Naive thymus-derived CD4-positive, alpha-beta T cell (primary cell): ENCODE results near the gene EXD3. TPM values are rescaled to one million over a fixed set of nuclear protein-coding genes. Genes with fewer than 3 reads are reported as not detected.

Experiments used
- ATAC-seq: fragments of 150-1000 bp; cut with Tn5 transposase; 2 replicates; pipeline ENCODE4 v1.10.0; 2021; ENCODE audit warnings: mild to moderate bottlenecking, moderate library complexity
- CTCF ChIA-PET: fragments of 350-600 bp; sonication (Branson Sonifier 250); formaldehyde crosslinking; loops from one replicate; lab custom pipeline; 2021; ENCODE audit warnings: antibody characterized with exemption; lab: Charles Lee
- POLR2A ChIA-PET: fragments of 350-600 bp; sonication (Branson Sonifier 250); formaldehyde crosslinking; loops from one replicate; lab custom pipeline; 2021; ENCODE audit warnings: antibody characterized with exemption, inconsistent platforms; lab: Charles Lee
- DNase-seq, 9 donors: peaks; one replicate each; pipeline versions ENCODE4 v3.0.0 to v3.0.0-alpha.2; 2020 to 2022; ENCODE audit warnings: mixed read lengths in 1 of 9
- H3K27ac ChIP-seq: one replicate; pipeline ENCODE4 v1.7.0; 2013; ENCODE audit warnings: mild to moderate bottlenecking, low read depth, low read length, moderate library complexity
- H3K27me3 ChIP-seq, 2 donors: one replicate each; pipeline ENCODE4 v1.7.0; 2013; ENCODE audit warnings: low read length in 2 of 2, mild to moderate bottlenecking in 2 of 2, moderate library complexity in 2 of 2; ENCODE audit not compliant: control insufficient read depth in 2 of 2, insufficient read depth in 2 of 2
- H3K36me3 ChIP-seq, 3 experiments: 1 replicate in 2 of 3; 2 replicates in 1 of 3; pipeline ENCODE4 v1.7.0; 2013; ENCODE audit warnings: low read length in 3 of 3, mild to moderate bottlenecking in 3 of 3, moderate library complexity in 1 of 3; ENCODE audit not compliant: insufficient read depth in 3 of 3, control insufficient read depth in 2 of 3
- H3K4me1 ChIP-seq, 2 donors: one replicate each; pipeline ENCODE4 v1.7.0; 2013; ENCODE audit warnings: low read length in 2 of 2, mild to moderate bottlenecking in 2 of 2, moderate library complexity in 1 of 2; ENCODE audit not compliant: control insufficient read depth in 2 of 2, insufficient read depth in 2 of 2
- H3K4me3 ChIP-seq: 2 replicates; pipeline ENCODE4 v1.7.0; 2013; ENCODE audit warnings: mild to moderate bottlenecking, low read length
- H3K9me3 ChIP-seq, 3 experiments: 1 replicate in 2 of 3; 2 replicates in 1 of 3; pipeline ENCODE4 v1.7.0; 2013; ENCODE audit warnings: low read length in 3 of 3; ENCODE audit not compliant: control insufficient read depth in 2 of 3
- H3K27ac Mint-ChIP-seq, 9 donors: one replicate each; pipeline ENCODE4 v1.8.0; 2020 to 2022; ENCODE audit warnings: mixed read lengths in 9 of 9, mild to moderate bottlenecking in 8 of 9, moderate library complexity in 5 of 9, inconsistent platforms in 2 of 9
- H3K27me3 Mint-ChIP-seq, 5 donors: one replicate each; pipeline ENCODE4 v1.8.0; 2021 to 2022; ENCODE audit warnings: mixed read lengths in 5 of 5, mild to moderate bottlenecking in 1 of 5
- H3K36me3 Mint-ChIP-seq, 5 donors: one replicate each; pipeline ENCODE4 v1.8.0; 2020 to 2022; ENCODE audit warnings: mixed read lengths in 5 of 5, mild to moderate bottlenecking in 3 of 5, inconsistent platforms in 1 of 5
- H3K4me1 Mint-ChIP-seq, 7 donors: one replicate each; pipeline ENCODE4 v1.8.0; 2020 to 2022; ENCODE audit warnings: mixed read lengths in 7 of 7, mild to moderate bottlenecking in 3 of 7, inconsistent platforms in 1 of 7
- H3K4me3 Mint-ChIP-seq, 10 donors: one replicate each; pipeline ENCODE4 v1.8.0; 2020 to 2022; ENCODE audit warnings: mild to moderate bottlenecking in 10 of 10, mixed read lengths in 10 of 10, moderate library complexity in 6 of 10, inconsistent platforms in 2 of 10
- H3K9me3 Mint-ChIP-seq, 11 donors: one replicate each; pipeline ENCODE4 v1.8.0; 2020 to 2022; ENCODE audit warnings: mixed read lengths in 11 of 11, mild to moderate bottlenecking in 4 of 11, inconsistent platforms in 1 of 11, moderate library complexity in 1 of 11
- intact Hi-C, 2 donors: fragments of 100-400 bp; cut with micrococcal nuclease; formaldehyde crosslinking; loops; one replicate each; pipeline ENCODE4 v1.15.1; 2023
- polyA plus RNA-seq, 2 donors: library from polyadenylated mRNA; unstranded; fragments of 300-500 nt; fragmentation: Illumina TruSeq; gene quantifications; one replicate each; pipeline ENCODE4 v1.2.3, GENCODE V29; 2021
- total RNA-seq, 6 experiments: library from RNA in 5 of 6; stranded (reverse) in 5 of 6; gene quantifications; 1 replicate in 5 of 6; 2 replicates in 1 of 6; pipeline ENCODE4 v1.2.3 and lab custom pipeline; 2021 to 2026

EXD3 gene
- total and polyA plus RNA-seq, 7 experiments from 2014 or later = 3.5 to 27.2 (median 23.4) TPM

GRCh38 chr9:137448602-137448962, 25.6 kb upstream of the EXD3 start:
- no peak overlapping the region for H3K27ac ChIP-seq
- DNase-seq (peak in 1 of 9 donors; percentile 12), ATAC-seq (no peak)
- Mint-ChIP-seq H3K4me3 (peak overlapping the region in 1 of 10 donors; percentile 31), H3K4me1 (peaks cover 18 to 71% (median 40%) of the 10 kb centered on the region in 7 donors), H3K27me3 (peaks cover 0 to 5% (median 2%) of the 10 kb centered on the region in 5 donors), H3K36me3 (peaks cover 0 to 8% (median 0%) of the 10 kb centered on the region in 5 donors), H3K9me3 (peaks cover 0 to 3% (median 0%) of the 10 kb centered on the region in 11 donors), H3K27ac (peak overlapping the region in 4 of 9 donors; percentile 17 to 86 (median 70))
- peaks cover 31 to 43% of the 10 kb centered on the region in 2 donors for H3K4me1 ChIP-seq
- H3K36me3 ChIP-seq = no peaks in the 10 kb centered on the region
- ChIA-PET CTCF (no interaction called here), POLR2A (interaction anchor here (2.0 kb wide), 1 partner anchor 13 kb away, joined by 7 read pairs; no protein-coding TSS in a partner anchor)
- no peaks in the 10 kb centered on the region for H3K9me3 ChIP-seq
- H3K27me3 ChIP-seq = no peaks in the 10 kb centered on the region
- intact Hi-C loops = no loop called here
- H3K4me3 ChIP-seq = no peak overlapping the region

- DNase-seq (peak in 1 of 9 donors; percentile 9), ATAC-seq (no peak)
- Histone ChIP-seq H3K9me3 (no peaks in the 10 kb centered on the region), H3K27me3 (no peaks in the 10 kb centered on the region), H3K4me1 (peaks cover 25 to 37% of the 10 kb centered on the region in 2 donors), H3K27ac (no peak overlapping the region), H3K36me3 (no peaks in the 10 kb centered on the region), H3K4me3 (no peak overlapping the region)
- Mint-ChIP-seq H3K27me3 (peaks cover 0 to 9% (median 5%) of the 10 kb centered on the region in 5 donors), H3K36me3 (peaks cover 0 to 6% (median 0%) of the 10 kb centered on the region in 5 donors), H3K4me3 (no peak overlapping the region), H3K27ac (peak overlapping the region in 3 of 9 donors; percentile 1 to 51 (median 41)), H3K9me3 (peaks cover 0 to 4% (median 0%) of the 10 kb centered on the region in 11 donors), H3K4me1 (peaks cover 16 to 69% (median 40%) of the 10 kb centered on the region in 7 donors)
- intact Hi-C loops = no loop called here
- ChIA-PET CTCF (no interaction called here), POLR2A (interaction anchor here (2.0 kb wide), 1 partner anchor 14 kb away, joined by 7 read pairs; no protein-coding TSS in a partner anchor)
Measured at GRCh38 chr9:137447722-137448601, 25.0 kb upstream of the EXD3 start.

- ATAC-seq = peak; percentile 13
- intact Hi-C loops = no loop called here
- peak in 1 of 9 donors; percentile 11 for DNase-seq
- H3K27ac Mint-ChIP-seq = peak overlapping the region in 5 of 9 donors; percentile 1 to 86 (median 53)
- Histone ChIP-seq H3K9me3 (no peaks in the 10 kb centered on the region), H3K27ac (no peak overlapping the region), H3K4me1 (peaks cover 15 to 27% of the 10 kb centered on the region in 2 donors), H3K27me3 (no peaks in the 10 kb centered on the region), H3K4me3 (no peak overlapping the region), H3K36me3 (no peaks in the 10 kb centered on the region)
- peaks cover 0 to 4% (median 0%) of the 10 kb centered on the region in 5 donors for H3K36me3 Mint-ChIP-seq
- H3K27me3 Mint-ChIP-seq = peaks cover 2 to 19% (median 7%) of the 10 kb centered on the region in 5 donors
- ChIA-PET CTCF (no interaction called here), POLR2A (interaction anchor here (1.0 kb wide), 1 partner anchor 14 kb away, joined by 3 read pairs; no protein-coding TSS in a partner anchor)
- peaks cover 12 to 60% (median 34%) of the 10 kb centered on the region in 7 donors for H3K4me1 Mint-ChIP-seq
- peak overlapping the region in 2 of 10 donors; percentile 38 to 41 for H3K4me3 Mint-ChIP-seq
- peaks cover 0 to 4% (median 0%) of the 10 kb centered on the region in 11 donors for H3K9me3 Mint-ChIP-seq
Measured at GRCh38 chr9:137446851-137447471, 24.0 kb upstream of the EXD3 start.

- H3K27ac Mint-ChIP-seq = no peak overlapping the region
- Histone ChIP-seq H3K4me3 (no peak overlapping the region), H3K27ac (no peak overlapping the region), H3K9me3 (no peaks in the 10 kb centered on the region), H3K27me3 (no peaks in the 10 kb centered on the region), H3K36me3 (no peaks in the 10 kb centered on the region), H3K4me1 (peaks cover 10 to 23% of the 10 kb centered on the region in 2 donors)
- peaks cover 0 to 4% (median 0%) of the 10 kb centered on the region in 5 donors for H3K36me3 Mint-ChIP-seq
- H3K4me3 Mint-ChIP-seq = no peak overlapping the region
- CTCF ChIA-PET = interaction anchor here (0.6 to 1.2 kb wide), 3 partner anchors 11 to 80 kb away, joined by 3 read pairs; no protein-coding TSS in a partner anchor
- H3K27me3 Mint-ChIP-seq = peaks cover 5 to 21% (median 10%) of the 10 kb centered on the region in 5 donors
- intact Hi-C loops = loop anchor here (1.0 to 2.0 kb wide), 5 partner anchors 17 to 159 kb away; partner anchors contain the start of genes EXD3 (in 2 of the 2), NOXA1 (in 2 of the 2) and NRARP (in 1 of the 2)
- peak in 1 of 9 donors; percentile 7 for DNase-seq
- peaks cover 0 to 4% (median 0%) of the 10 kb centered on the region in 11 donors for H3K9me3 Mint-ChIP-seq
- ATAC-seq = no peak
- peaks cover 11 to 53% (median 33%) of the 10 kb centered on the region in 7 donors for H3K4me1 Mint-ChIP-seq
- POLR2A ChIA-PET = interaction anchor here (0.7 to 1.0 kb wide), 2 partner anchors 15 to 24 kb away, joined by 3 read pairs; no protein-coding TSS in a partner anchor
Measured at GRCh38 chr9:137445930-137446431, 23.0 kb upstream of the EXD3 start.

- H3K36me3 ChIP-seq = no peaks in the 10 kb centered on the region
- H3K4me3 Mint-ChIP-seq = peak overlapping the region in 4 of 10 donors; percentile 11 to 54 (median 40)
- peaks cover 10 to 18% of the 10 kb centered on the region in 2 donors for H3K4me1 ChIP-seq
Measured at GRCh38 chr9:137445275-137445807, 22.4 kb upstream of the EXD3 start.

More at GRCh38 chr9:137445275-137445807, 22.4 kb upstream of the EXD3 start:
- H3K4me3 ChIP-seq = no peak overlapping the region
- Mint-ChIP-seq H3K4me1 (peaks cover 11 to 47% (median 33%) of the 10 kb centered on the region in 7 donors), H3K27me3 (peaks cover 5 to 21% (median 10%) of the 10 kb centered on the region in 5 donors), H3K9me3 (peaks cover 0 to 4% (median 0%) of the 10 kb centered on the region in 11 donors), H3K27ac (peak overlapping the region in 5 of 9 donors; percentile 2 to 77 (median 72)), H3K36me3 (peaks cover 0 to 4% (median 0%) of the 10 kb centered on the region in 5 donors)
- H3K9me3 ChIP-seq = no peaks in the 10 kb centered on the region
- intact Hi-C loops = loop anchor here (1.0 to 2.0 kb wide), 5 partner anchors 17 to 158 kb away; partner anchors contain the start of genes EXD3 (in 2 of the 2), NOXA1 (in 2 of the 2) and NRARP (in 1 of the 2)
- no peak overlapping the region for H3K27ac ChIP-seq
- DNase-seq (peak; percentile 65 to 88 (median 76)), ATAC-seq (peak; percentile 82)
- ChIA-PET POLR2A (interaction anchor here (0.6 to 0.7 kb wide), 2 partner anchors 23 to 26 kb away, joined by 3 read pairs; no protein-coding TSS in a partner anchor), CTCF (interaction anchor here (0.7 to 1.2 kb wide), 3 partner anchors 12 to 81 kb away, joined by 3 to 5 read pairs (median 3); no protein-coding TSS in a partner anchor)
- no peaks in the 10 kb centered on the region for H3K27me3 ChIP-seq
